ENCODE results near the gene RTKN2.

The RTKN2 gene

DNA sequence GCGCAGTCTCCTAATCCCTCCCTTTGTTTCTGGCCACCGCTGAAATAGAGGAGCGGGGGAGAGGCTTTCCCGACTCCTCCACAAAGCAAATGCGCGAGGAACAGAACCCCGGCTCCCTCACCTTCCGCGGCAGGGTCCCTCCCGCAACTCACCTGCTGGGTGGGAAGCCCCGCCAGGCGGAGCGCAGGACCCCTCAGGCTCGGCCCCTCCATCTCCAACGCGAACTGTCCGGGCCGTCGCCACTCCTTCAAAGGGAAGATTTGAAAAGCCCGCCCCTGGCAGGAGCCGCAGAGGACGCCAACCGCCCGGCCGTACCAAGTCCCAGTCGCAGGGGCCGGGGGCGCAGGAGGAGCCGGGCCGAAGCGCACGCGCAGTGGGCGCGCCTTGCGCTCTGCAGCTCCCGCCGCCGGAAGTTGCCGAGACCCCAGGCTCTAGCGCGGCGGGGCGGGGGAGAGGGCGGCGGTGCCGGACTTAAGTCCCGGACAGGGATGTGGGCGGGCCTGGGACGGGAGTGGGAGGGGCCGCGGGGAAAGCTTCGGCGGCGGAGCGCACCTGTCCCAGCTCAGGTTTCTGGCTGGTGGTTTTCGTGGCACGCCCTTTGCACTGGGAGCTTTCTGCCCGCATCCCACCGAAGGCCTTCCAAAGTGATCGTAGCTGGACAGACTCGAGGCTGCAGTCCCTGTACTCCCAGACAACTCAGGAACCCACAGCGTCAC, at the start of gene RTKN2:
Gene RTKN2, minus strand, starts transcription at position 446 of the 716 bp plus-strand sequence. Its CDS starts 234 bp downstream, at position 212.
- TF ChIP-seq, protein P1, sequence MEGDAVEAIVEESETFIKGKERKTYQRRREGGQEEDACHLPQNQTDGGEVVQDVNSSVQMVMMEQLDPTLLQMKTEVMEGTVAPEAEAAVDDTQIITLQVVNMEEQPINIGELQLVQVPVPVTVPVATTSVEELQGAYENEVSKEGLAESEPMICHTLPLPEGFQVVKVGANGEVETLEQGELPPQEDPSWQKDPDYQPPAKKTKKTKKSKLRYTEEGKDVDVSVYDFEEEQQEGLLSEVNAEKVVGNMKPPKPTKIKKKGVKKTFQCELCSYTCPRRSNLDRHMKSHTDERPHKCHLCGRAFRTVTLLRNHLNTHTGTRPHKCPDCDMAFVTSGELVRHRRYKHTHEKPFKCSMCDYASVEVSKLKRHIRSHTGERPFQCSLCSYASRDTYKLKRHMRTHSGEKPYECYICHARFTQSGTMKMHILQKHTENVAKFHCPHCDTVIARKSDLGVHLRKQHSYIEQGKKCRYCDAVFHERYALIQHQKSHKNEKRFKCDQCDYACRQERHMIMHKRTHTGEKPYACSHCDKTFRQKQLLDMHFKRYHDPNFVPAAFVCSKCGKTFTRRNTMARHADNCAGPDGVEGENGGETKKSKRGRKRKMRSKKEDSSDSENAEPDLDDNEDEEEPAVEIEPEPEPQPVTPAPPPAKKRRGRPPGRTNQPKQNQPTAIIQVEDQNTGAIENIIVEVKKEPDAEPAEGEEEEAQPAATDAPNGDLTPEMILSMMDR (IDR thresholded peaks at IDR 0.05; ENCODE audit: low read depth, low read length) = no peak
- peak within 1 kb of the TSS; percentile 74 for H3K4me3 ChIP-seq (ENCODE audit: low read depth, low read length)

DNA sequence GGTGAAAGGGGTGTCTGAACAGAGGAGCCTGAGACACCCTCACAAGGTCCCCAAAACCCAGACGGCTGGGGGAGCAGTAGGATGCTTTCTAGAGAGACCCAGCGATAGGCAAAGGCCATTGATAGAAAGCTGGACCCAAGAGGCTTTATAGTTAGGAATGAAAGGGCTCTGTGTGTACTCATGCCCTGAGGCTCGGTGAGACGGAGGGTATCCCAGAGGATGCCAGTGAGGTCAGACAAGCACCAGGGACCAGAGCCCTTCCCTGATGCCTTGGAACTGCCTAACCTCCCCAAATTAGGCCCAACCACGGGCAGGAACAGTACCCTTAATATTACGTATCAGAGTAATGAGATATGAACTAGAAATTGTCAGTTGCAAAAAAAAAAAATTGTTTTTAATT, 48.6 kb upstream of the RTKN2 start:
- no peak overlapping the region for H3K4me3 ChIP-seq (ENCODE audit: low read depth, low read length)
- TF ChIP-seq, protein P1 (IDR thresholded peaks at IDR 0.05; ENCODE audit: low read depth, low read length) = no peak

- TF ChIP-seq, protein P1 (IDR thresholded peaks at IDR 0.05; ENCODE audit: low read depth, low read length) = no peak
Measured at GRCh38 chr10:62309254-62309653, 40.6 kb upstream of the RTKN2 start.

GRCh38 chr10:62308101-62308500, 39.5 kb upstream of the RTKN2 start:
- no peak overlapping the region for H3K4me3 ChIP-seq (ENCODE audit: low read depth, low read length)
- TF ChIP-seq, protein P1 (IDR thresholded peaks at IDR 0.05; ENCODE audit: low read depth, low read length) = no peak

More at GRCh38 chr10:62309254-62309653, 40.6 kb upstream of the RTKN2 start:
- H3K4me3 ChIP-seq (ENCODE audit: low read depth, low read length) = no peak overlapping the region

GRCh38 chr10:62307635-62308034, 39.0 kb upstream of the RTKN2 start:
- TF ChIP-seq, protein P1 (IDR thresholded peaks at IDR 0.05; ENCODE audit: low read depth, low read length) = no peak

GRCh38 chr10:62306663-62307062, 38.0 kb upstream of the RTKN2 start:
- no peak overlapping the region for H3K4me3 ChIP-seq (ENCODE audit: low read depth, low read length)
- TF ChIP-seq, protein P1 (IDR thresholded peaks at IDR 0.05; ENCODE audit: low read depth, low read length) = no peak

More at GRCh38 chr10:62307635-62308034, 39.0 kb upstream of the RTKN2 start:
- no peak overlapping the region for H3K4me3 ChIP-seq (ENCODE audit: low read depth, low read length)

DNA sequence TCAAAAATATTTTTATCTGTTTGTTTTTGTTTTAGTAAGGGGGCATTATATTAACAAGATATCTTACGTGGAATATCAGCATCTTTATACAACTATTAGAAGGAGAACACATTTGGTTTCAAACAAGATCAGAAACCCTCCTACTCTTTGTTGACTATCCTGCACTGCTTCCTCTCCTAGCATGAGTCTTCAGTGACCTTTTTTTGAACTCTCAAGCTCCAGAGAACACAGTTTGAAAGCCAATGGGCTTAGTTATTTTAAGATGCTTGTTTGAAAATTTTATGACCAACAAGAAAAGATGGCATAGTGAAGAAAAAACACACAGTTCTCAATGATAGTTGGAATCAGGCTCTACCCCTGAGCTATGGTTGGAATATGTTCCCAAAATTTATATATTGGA, 37.2 kb upstream of the RTKN2 start:
- TF ChIP-seq, protein P1 (IDR thresholded peaks at IDR 0.05; ENCODE audit: low read depth, low read length) = no peak
- H3K4me3 ChIP-seq (ENCODE audit: low read depth, low read length) = no peak overlapping the region
